K562 (cell line): ENCODE results near the gene HS6ST1. TPM values are rescaled to one million over a fixed set of nuclear protein-coding genes. Genes with fewer than 3 reads are reported as not detected.
A peak's percentile ranks its signal among the peaks of the same experiment; 100 is the strongest.

Experiments
- ATAC-seq: fragments of 200-7000 bp; cut with Tn5 transposase; 3 replicates; pipeline ENCODE4 v1.9.1; 2020; ENCODE audit warnings: moderate library complexity
- BruUV-seq: library from RNA; stranded (reverse); fragments of 400-500 nt; replicated peaks from 2 replicates; lab custom pipeline; 2021; lab: Mats Ljungman, UMichigan
- CTCF ChIA-PET: fragments of 300-600 bp; formaldehyde crosslinking; extraction: SDS; loops from one replicate; lab custom pipeline; 2021; ENCODE audit warnings: low intra/inter-chr PET ratio; lab: Yijun Ruan, JAX
- POLR2A ChIA-PET: fragments of 300-600, 350-650 bp; sonication (Branson Sonifier 250); formaldehyde crosslinking; extraction: SDS; loops from one replicate; lab custom pipeline; 2021; ENCODE audit warnings: antibody characterized with exemption, inconsistent platforms; lab: Yijun Ruan, JAX
- DNase-seq, 4 experiments: peaks; one replicate each; pipeline versions ENCODE4 v3.0.0 to v3.0.0-alpha.2; 2011 to 2018; ENCODE audit warnings: low spot score in 3 of 4, mixed read lengths in 3 of 4; ENCODE audit errors: extremely low read depth in 1 of 4
- FAIRE-seq: peaks from 2 replicates; lab custom pipeline; 2011; peaks lifted over from hg19 to GRCh38; lab: Jason Lieb, UNC
- H2AFZ ChIP-seq: 2 replicates; pipeline ENCODE4 v1.6.0; 2011; ENCODE audit warnings: low read depth, low read length, control low read depth, inconsistent platforms
- H3K27ac ChIP-seq: fragments of 200-600 bp; 3 replicates; pipeline ENCODE4 v1.8.0; 2011; ENCODE audit warnings: low read depth, mild to moderate bottlenecking, control low read depth, inconsistent platforms, low read length, moderate library complexity, mixed read lengths; ENCODE audit errors: extremely low read depth
- H3K27me3 ChIP-seq, 2 experiments: fragments of 300-600 bp in 1 of 2; 2 replicates in 1 of 2; 3 replicates in 1 of 2; pipeline versions ENCODE4 v1.6.0 to v1.8.0; 2011; ENCODE audit warnings: inconsistent platforms in 2 of 2, low read length in 2 of 2, mild to moderate bottlenecking in 1 of 2, mixed read lengths in 1 of 2, moderate library complexity in 1 of 2; ENCODE audit not compliant: control insufficient read depth in 2 of 2, insufficient read depth in 2 of 2
- H3K36me3 ChIP-seq: fragments of 300-600 bp; 3 replicates; pipeline ENCODE4 v1.8.0; 2011; ENCODE audit warnings: mild to moderate bottlenecking, low read length, inconsistent platforms; ENCODE audit not compliant: control insufficient read depth, insufficient read depth
- H3K4me1 ChIP-seq, 2 experiments: fragments of 200-600 bp in 1 of 2; replicated peaks in 1 of 2; 2 replicates in 1 of 2; 3 replicates in 1 of 2; pipeline versions ENCODE4 v1.5.1 to v1.8.0; 2011; ENCODE audit warnings: inconsistent platforms in 2 of 2, low read length in 2 of 2, mild to moderate bottlenecking in 1 of 2, mixed read lengths in 1 of 2, moderate library complexity in 1 of 2; ENCODE audit not compliant: control insufficient read depth in 2 of 2, insufficient read depth in 2 of 2
- H3K4me2 ChIP-seq: 2 replicates; pipeline ENCODE4 v1.6.1; 2011; ENCODE audit warnings: low read length, control low read depth, inconsistent platforms, mixed read lengths; ENCODE audit not compliant: insufficient read depth
- H3K4me3 ChIP-seq: fragments of 200-600 bp; sonication (generic), shearing (Covaris generic); 2 replicates; pipeline ENCODE4 v1.5.1; 2016; ENCODE audit warnings: control low read depth, inconsistent platforms
- H3K79me2 ChIP-seq: fragments of 200-600 bp; 3 replicates; pipeline ENCODE4 v1.8.0; 2011; ENCODE audit warnings: low read length, inconsistent platforms; ENCODE audit not compliant: control insufficient read depth, insufficient read depth
- H3K9ac ChIP-seq, 2 experiments: 2 replicates each; pipeline versions ENCODE4 v1.6.0 to v1.6.1; 2011; ENCODE audit warnings: low read depth in 2 of 2, low read length in 2 of 2, control low read depth in 1 of 2, inconsistent platforms in 1 of 2, mild to moderate bottlenecking in 1 of 2, mixed read lengths in 1 of 2; ENCODE audit not compliant: insufficient read depth in 1 of 2
- H3K9me1 ChIP-seq: one replicate; pipeline ENCODE4 v1.6.0; 2011; ENCODE audit warnings: inconsistent platforms, mild to moderate bottlenecking, low read length, moderate library complexity; ENCODE audit not compliant: control insufficient read depth, insufficient read depth
- H3K9me3 ChIP-seq: replicated peaks from 2 replicates; pipeline ENCODE4 v1.5.1; 2011; ENCODE audit warnings: low read depth, low read length, inconsistent platforms; ENCODE audit not compliant: control insufficient read depth, insufficient read depth
- H4K20me1 ChIP-seq: replicated peaks from 2 replicates; pipeline ENCODE4 v1.6.1; 2011; ENCODE audit warnings: low read length, inconsistent platforms, mixed read lengths; ENCODE audit not compliant: control insufficient read depth, insufficient read depth
- CSDE1 ChIP-seq, 2 experiments: fragments of 450-650 bp; IDR thresholded peaks; 2 replicates each; pipeline ENCODE4 v1.6.1; 2016; ENCODE audit warnings: mild to moderate bottlenecking in 1 of 2
- ETV5 ChIP-seq: sonication (generic); formaldehyde crosslinking; IDR thresholded peaks from 2 replicates; pipeline ENCODE4 v1.4.0; 2020; ENCODE audit warnings: low read depth, mild to moderate bottlenecking, missing genetic modification reagents
- HMG20A ChIP-seq: fragments of 450-650 bp; formaldehyde crosslinking; conservative IDR thresholded peaks from 2 replicates; pipeline ENCODE4 v1.4.0; 2020; ENCODE audit warnings: mild to moderate bottlenecking, mixed read lengths
- NFXL1 ChIP-seq: fragments of 450-650 bp; formaldehyde crosslinking; IDR thresholded peaks from 2 replicates; pipeline ENCODE4 v1.4.0; 2021; ENCODE audit warnings: mild to moderate bottlenecking
- POLR2A ChIP-seq: fragments of 450-650 bp; conservative IDR thresholded peaks from 2 replicates; pipeline ENCODE4 v1.6.1; 2016
- RBFOX2 ChIP-seq: fragments of 200-400 bp; formaldehyde crosslinking; IDR thresholded peaks from 2 replicates; pipeline ENCODE4 v1.6.1; 2017; ENCODE audit warnings: low read depth, mild to moderate bottlenecking, low read length, moderate library complexity
- TAF7 ChIP-seq: fragments of 450-650 bp; IDR thresholded peaks from 2 replicates; pipeline ENCODE4 v1.6.1; 2016; ENCODE audit warnings: missing genetic modification characterization, missing compliant biosample characterization
- YY1 ChIP-seq, 3 experiments: IDR thresholded peaks; 2 replicates each; pipeline ENCODE4 v1.6.1; 2011; ENCODE audit warnings: low read length in 2 of 3, mild to moderate bottlenecking in 2 of 3, moderate library complexity in 2 of 3, borderline replicate concordance in 1 of 3, control low read depth in 1 of 3, low read depth in 1 of 3; ENCODE audit not compliant: insufficient read depth in 3 of 3, insufficient replicate concordance in 2 of 3, control insufficient read depth in 1 of 3, insufficient read length in 1 of 3; ENCODE audit errors: extremely low read depth in 1 of 3
- ZSCAN29 ChIP-seq: fragments of 450-650 bp; IDR thresholded peaks from 2 replicates; pipeline ENCODE4 v1.6.1; 2017
- WGBS: fragments of 100-300 bp; shearing (Covaris generic); methylation state at CpG from one replicate; pipeline ENCODE4 v1.1.6; 2016; ENCODE audit warnings: low coverage, mixed read lengths; ENCODE audit not compliant: insufficient coverage; ENCODE audit errors: missing lambda C conversion rate; 5-methylcytosine and 5-hydroxymethylcytosine counted together
- in situ Hi-C: fragments of 300-500 bp; cut with MboI; formaldehyde crosslinking; loops from 4 replicates; pipeline ENCODE4 v1.15.0; 2018; ENCODE audit warnings: inconsistent platforms, mixed read lengths
- intact Hi-C: fragments of 100-400 bp; cut with micrococcal nuclease; formaldehyde crosslinking; loops from 2 replicates; pipeline ENCODE4 v1.14.2; 2022
- polyA plus RNA-seq, 8 experiments: library from polyadenylated mRNA; depleted of rRNA in 4 of 8; stranded (reverse) in 5 of 8; unstranded in 3 of 8; fragments of >200 nt; fragmentation: Nextera tagmentation in 2 of 8; fragmentation: Illumina TruSeq in 1 of 8; extraction: Ambion mirVana in 2 of 8; extraction: Trizol in 1 of 8; gene quantifications; 2 replicates each; pipeline versions ENCODE4 v1.2.1 to v1.2.3, GENCODE V29; 2011 to 2014; ENCODE audit warnings: inconsistent platforms in 1 of 8, missing spikeins in 1 of 8
- total RNA-seq, 7 experiments: library from RNA; depleted of rRNA in 6 of 7; stranded (reverse); fragments of >200 nt in 6 of 7; fragmentation: Illumina TruSeq in 2 of 7; extraction: Trizol in 2 of 7; gene quantifications; 2 replicates each; pipeline versions ENCODE4 v1.2.1 to v1.2.3, GENCODE V29; 2011 to 2021; ENCODE audit warnings: low replicate concordance in 1 of 7

Gene HS6ST1
- total and polyA plus RNA-seq, 9 of the 15 experiments (the other 6 are each of a cell fraction or from before 2014, with no cell fraction given), result 0.06 to 7.4 (median 3.8) TPM

- Histone ChIP-seq H3K9me3 (no peaks in the 10 kb centered on the region), H3K4me2 (no peak overlapping the region), H2AFZ (no peak overlapping the region), H3K4me3 (no peak overlapping the region), H3K9me1 (no peaks in the 10 kb centered on the region), H3K9ac (no peak overlapping the region), H3K27me3 (peaks cover 15 to 82% of the 10 kb centered on the region in 2 experiments; a peak in 3 of 5 replicates), H3K79me2 (no peaks in the 10 kb centered on the region), H3K27ac (no peak overlapping the region), H4K20me1 (0 out of 2 replicates have a peak, but pooled peaks cover 9% of the 10 kb centered on the region), H3K4me1 (peaks cover 0 to 3% of the 10 kb centered on the region in 2 experiments; a peak in 2 of 5 replicates), H3K36me3 (no peaks in the 10 kb centered on the region)
- no peak for ATAC-seq
- no peak for TF ChIP-seq CSDE1 (IDR thresholded peaks at IDR 0.05)
- TF ChIP-seq POLR2A, result no peak
- no peak for TF ChIP-seq RBFOX2
- no peak for TF ChIP-seq ETV5 (CRISPR knock-in tag)
- TF ChIP-seq ZSCAN29, result no peak
- TF ChIP-seq NFXL1 (CRISPR knock-in tag), result no peak
- FAIRE-seq, result no peak
- CTCF ChIA-PET, result no interaction called here
- DNase-seq, result no peak
- WGBS, result 0% methylated on average over 5 of the region's 6 CpGs
- intact Hi-C loops, result no loop called here
- no TSS peak for BruUV-seq
- POLR2A ChIA-PET, result no interaction called here
- in situ Hi-C loops, result no loop called here
Observed at GRCh38 chr2:128362889-128363228, 44.2 kb upstream of the HS6ST1 start.

- no peak overlapping the region for H2AFZ ChIP-seq
- no peak overlapping the region for H3K9ac ChIP-seq
- in situ Hi-C loops (no loop called here), intact Hi-C loops (no loop called here)
- POLR2A ChIA-PET, result no interaction called here
- H3K36me3 ChIP-seq, result no peaks in the 10 kb centered on the region
- no TSS peak for BruUV-seq
- WGBS, result under 1% methylated on average over 12 of the region's 12 CpGs
- no peaks in the 10 kb centered on the region for H3K9me3 ChIP-seq
- H4K20me1 ChIP-seq, result 0 out of 2 replicates have a peak, but pooled peaks cover 9% of the 10 kb centered on the region
- no peak for TF ChIP-seq TAF7 (tag)
- no peak for TF ChIP-seq HMG20A (CRISPR knock-in tag)
- peak in 1 of 3 experiments; percentile 5 for TF ChIP-seq YY1 (IDR thresholded peaks at IDR 0.05; ENCODE audit: borderline replicate concordance in 1 of 3, control insufficient read depth in 1 of 3, extremely low read depth in 1 of 3, insufficient read depth in 3 of 3, insufficient read length in 1 of 3, insufficient replicate concordance in 2 of 3, low read depth in 1 of 3, low read length in 2 of 3)
- H3K4me2 ChIP-seq, result no peak overlapping the region
- no peaks in the 10 kb centered on the region for H3K9me1 ChIP-seq
- peaks cover 18 to 82% of the 10 kb centered on the region in 2 experiments for H3K27me3 ChIP-seq
- H3K4me3 ChIP-seq, result no peak overlapping the region
- DNase-seq (no peak), FAIRE-seq (no peak), ATAC-seq (peak; percentile 38; the same call in 1 of the 3 replicates)
- no peak overlapping the region for H3K27ac ChIP-seq
- no peaks in the 10 kb centered on the region for H3K79me2 ChIP-seq
- H3K4me1 ChIP-seq, result peaks cover 0 to 3% of the 10 kb centered on the region in 2 experiments; a peak in 2 of 5 replicates
- CTCF ChIA-PET, result no interaction called here
Observed at GRCh38 chr2:128362176-128362888, 43.7 kb upstream of the HS6ST1 start.
